ENCODE measurements around the gene WDR27. TPM values are rescaled to one million over a fixed set of nuclear protein-coding genes. Genes with fewer than 3 reads are reported as not detected.
"Not testable (repeated sequence)": the region's sequence is repeated elsewhere in the genome, so short reads cannot be mapped to it uniquely, and the experiment has no call there.

WDR27 gene
- total RNA-seq, 1 donor from 2014 or later: 59.0 TPM

DNA sequence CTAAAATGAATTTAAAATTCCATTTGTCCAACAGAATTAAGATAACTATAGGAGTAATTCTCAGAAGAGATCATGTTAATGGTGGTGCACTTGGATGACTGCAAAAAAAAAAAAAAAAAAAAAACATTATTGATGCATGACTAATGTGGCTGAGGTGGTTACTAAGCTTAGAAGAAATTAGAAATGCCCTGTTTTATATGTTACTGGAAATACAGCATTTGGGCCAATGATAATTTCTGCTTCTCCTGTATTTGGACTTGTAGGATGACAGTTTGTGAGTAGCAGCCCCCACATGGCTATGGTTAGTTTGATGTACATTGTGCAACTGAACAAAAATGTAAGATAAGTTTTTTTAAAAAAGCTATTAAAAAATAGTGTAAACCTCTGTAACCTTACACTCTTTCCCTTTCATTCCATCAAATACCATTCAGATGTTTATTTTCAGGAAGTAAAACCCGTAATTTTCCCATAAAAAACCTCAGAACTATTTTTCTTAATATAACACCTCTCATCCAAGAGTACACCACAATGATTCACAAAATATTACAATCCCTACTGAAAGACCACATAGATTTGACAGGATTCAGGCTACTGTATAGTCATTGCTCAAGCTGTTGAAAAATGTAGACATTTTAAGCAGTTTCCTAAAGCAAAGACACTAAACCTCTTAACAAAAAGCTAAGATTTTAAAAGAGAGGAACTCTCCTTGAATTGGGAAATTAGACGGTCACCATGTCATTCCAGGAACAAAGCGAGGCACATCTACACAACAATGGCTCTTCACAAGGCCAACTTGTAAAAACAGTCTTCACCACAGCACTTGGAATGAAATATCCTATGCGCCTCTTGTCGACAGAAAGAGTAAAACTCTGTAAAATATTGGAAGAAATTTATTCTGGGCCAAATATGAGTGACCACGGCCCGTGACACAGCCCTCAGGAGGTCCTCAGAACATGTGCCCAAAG is 83.0 kb downstream of the WDR27 start:
- peaks cover 2% of the 10 kb centered on the region for H3K27me3 Mint-ChIP-seq (ENCODE audit: unreplicated experiment)
- H3K4me1 Mint-ChIP-seq (ENCODE audit: unreplicated experiment): peaks cover 20% of the 10 kb centered on the region

DNA sequence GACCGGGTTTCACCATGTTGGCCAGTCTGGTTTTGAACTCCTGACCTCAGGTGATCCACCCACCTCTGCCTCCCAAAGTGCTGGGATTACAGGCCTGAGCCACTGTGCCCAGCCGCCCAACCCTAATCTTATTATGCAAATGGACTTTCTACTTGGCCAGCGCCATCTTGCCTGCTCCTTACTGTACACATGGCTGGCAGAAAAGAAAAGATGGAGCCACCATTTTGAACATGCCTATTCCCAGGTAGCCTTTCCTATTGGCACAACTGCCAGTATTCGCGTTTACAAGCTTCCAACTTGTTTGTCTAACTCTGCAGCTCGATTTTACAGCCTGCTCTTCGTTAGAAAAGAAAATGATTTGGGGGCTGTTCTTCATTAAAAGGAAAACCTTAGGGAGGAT is 84.3 kb downstream of the WDR27 start:
- H3K9me3 Mint-ChIP-seq (ENCODE audit: unreplicated experiment): no peaks in the 10 kb centered on the region
- peaks cover 1% of the 10 kb centered on the region for H3K27me3 Mint-ChIP-seq (ENCODE audit: unreplicated experiment)
- no peak overlapping the region for H3K27ac Mint-ChIP-seq (ENCODE audit: unreplicated experiment)

More for the DNA sequence above, 83.0 kb downstream of the WDR27 start:
- Mint-ChIP-seq H3K27ac (ENCODE audit: unreplicated experiment) (peak overlapping the region; percentile 77), H3K9me3 (ENCODE audit: unreplicated experiment) (no peaks in the 10 kb centered on the region), H3K4me3 (ENCODE audit: unreplicated experiment) (no peak overlapping the region), H3K36me3 (ENCODE audit: low read depth, unreplicated experiment) (peaks cover 4% of the 10 kb centered on the region)
- DNase-seq (ENCODE audit: low spot score): no peak
- TF ChIP-seq, protein P1, sequence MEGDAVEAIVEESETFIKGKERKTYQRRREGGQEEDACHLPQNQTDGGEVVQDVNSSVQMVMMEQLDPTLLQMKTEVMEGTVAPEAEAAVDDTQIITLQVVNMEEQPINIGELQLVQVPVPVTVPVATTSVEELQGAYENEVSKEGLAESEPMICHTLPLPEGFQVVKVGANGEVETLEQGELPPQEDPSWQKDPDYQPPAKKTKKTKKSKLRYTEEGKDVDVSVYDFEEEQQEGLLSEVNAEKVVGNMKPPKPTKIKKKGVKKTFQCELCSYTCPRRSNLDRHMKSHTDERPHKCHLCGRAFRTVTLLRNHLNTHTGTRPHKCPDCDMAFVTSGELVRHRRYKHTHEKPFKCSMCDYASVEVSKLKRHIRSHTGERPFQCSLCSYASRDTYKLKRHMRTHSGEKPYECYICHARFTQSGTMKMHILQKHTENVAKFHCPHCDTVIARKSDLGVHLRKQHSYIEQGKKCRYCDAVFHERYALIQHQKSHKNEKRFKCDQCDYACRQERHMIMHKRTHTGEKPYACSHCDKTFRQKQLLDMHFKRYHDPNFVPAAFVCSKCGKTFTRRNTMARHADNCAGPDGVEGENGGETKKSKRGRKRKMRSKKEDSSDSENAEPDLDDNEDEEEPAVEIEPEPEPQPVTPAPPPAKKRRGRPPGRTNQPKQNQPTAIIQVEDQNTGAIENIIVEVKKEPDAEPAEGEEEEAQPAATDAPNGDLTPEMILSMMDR (IDR thresholded peaks at IDR 0.05; ENCODE audit: unreplicated experiment): no peak

DNA sequence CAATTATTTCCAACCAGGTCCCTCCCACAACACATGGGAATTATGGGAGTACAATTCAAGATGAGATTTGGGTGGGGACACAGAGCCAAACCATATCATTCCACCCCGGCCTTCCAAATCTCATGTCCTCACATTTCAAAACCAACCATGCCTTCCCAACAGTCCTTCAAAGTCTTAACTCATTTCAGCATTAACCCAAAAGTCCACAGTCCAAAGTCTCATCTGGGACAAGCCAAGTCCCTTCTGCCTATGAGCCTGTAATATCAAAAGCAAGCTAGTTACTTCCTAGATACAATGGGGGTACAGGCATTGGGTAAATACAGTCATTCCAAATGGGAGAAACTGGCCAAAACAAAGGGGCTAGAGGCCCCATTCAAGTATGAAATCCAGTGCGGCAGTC is 93.2 kb downstream of the WDR27 start:
- not testable (repeated sequence) for DNase-seq (ENCODE audit: low spot score); H3K4me1 Mint-ChIP-seq (ENCODE audit: unreplicated experiment); H3K36me3 Mint-ChIP-seq (ENCODE audit: low read depth, unreplicated experiment); H3K27ac Mint-ChIP-seq (ENCODE audit: unreplicated experiment); H3K9me3 Mint-ChIP-seq (ENCODE audit: unreplicated experiment); H3K27me3 Mint-ChIP-seq (ENCODE audit: unreplicated experiment); H3K4me3 Mint-ChIP-seq (ENCODE audit: unreplicated experiment)

More for the DNA sequence above, 84.3 kb downstream of the WDR27 start:
- Mint-ChIP-seq H3K4me1 (ENCODE audit: unreplicated experiment) (peaks cover 20% of the 10 kb centered on the region), H3K4me3 (ENCODE audit: unreplicated experiment) (no peak overlapping the region), H3K36me3 (ENCODE audit: low read depth, unreplicated experiment) (no peaks in the 10 kb centered on the region)
- TF ChIP-seq, protein P1 (IDR thresholded peaks at IDR 0.05; ENCODE audit: unreplicated experiment): no peak
- DNase-seq (ENCODE audit: low spot score): no peak

DNA sequence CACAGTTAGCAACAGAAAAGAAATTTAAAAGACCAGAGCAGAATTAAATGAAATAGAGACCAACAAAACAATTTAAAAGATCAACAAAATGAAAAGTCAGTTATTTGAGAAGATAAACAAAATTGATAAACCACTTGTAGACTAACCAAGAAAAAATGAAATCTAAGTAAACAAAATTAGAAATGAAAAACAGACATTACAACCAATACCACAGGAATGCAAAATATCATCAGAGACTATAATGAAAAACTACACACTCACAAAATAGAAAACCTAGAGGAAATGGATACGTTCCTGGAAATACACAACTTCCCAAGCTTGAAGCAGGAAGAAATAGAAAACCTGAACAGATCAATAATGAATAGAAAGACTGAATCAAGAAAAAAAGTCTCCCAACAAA is 97.8 kb downstream of the WDR27 start:
- H3K27ac Mint-ChIP-seq (ENCODE audit: unreplicated experiment): no peak overlapping the region
- H3K4me3 Mint-ChIP-seq (ENCODE audit: unreplicated experiment): no peak overlapping the region
- H3K9me3 Mint-ChIP-seq (ENCODE audit: unreplicated experiment): no peaks in the 10 kb centered on the region
- no peak for DNase-seq (ENCODE audit: low spot score)
- peaks cover 1% of the 10 kb centered on the region for H3K4me1 Mint-ChIP-seq (ENCODE audit: unreplicated experiment)
- H3K27me3 Mint-ChIP-seq (ENCODE audit: unreplicated experiment): peaks cover 1% of the 10 kb centered on the region
- TF ChIP-seq, protein P1 (IDR thresholded peaks at IDR 0.05; ENCODE audit: unreplicated experiment): no peak
- H3K36me3 Mint-ChIP-seq (ENCODE audit: low read depth, unreplicated experiment): peaks cover 24% of the 10 kb centered on the region

DNA sequence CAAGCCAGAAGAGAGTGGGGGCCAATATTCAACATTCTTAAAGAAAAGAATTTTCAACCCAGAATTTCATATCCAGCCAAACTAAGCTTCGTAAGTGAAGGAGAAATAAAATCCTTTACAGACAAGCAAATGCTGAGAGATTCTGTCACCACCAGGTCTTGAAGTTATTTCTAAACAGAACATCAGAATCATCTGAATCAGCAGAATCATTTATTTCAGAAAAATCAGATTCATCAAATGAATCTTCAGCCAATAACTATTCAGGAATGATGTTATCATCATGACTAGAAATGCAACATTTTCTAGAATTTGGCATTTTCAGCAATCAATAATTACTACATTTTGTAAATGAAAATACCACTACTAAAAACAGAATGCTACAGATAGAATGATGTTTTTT is 100.7 kb downstream of the WDR27 start:
- H3K9me3 Mint-ChIP-seq (ENCODE audit: unreplicated experiment); H3K27ac Mint-ChIP-seq (ENCODE audit: unreplicated experiment); H3K4me1 Mint-ChIP-seq (ENCODE audit: unreplicated experiment); H3K27me3 Mint-ChIP-seq (ENCODE audit: unreplicated experiment); DNase-seq (ENCODE audit: low spot score); H3K4me3 Mint-ChIP-seq (ENCODE audit: unreplicated experiment): not testable (repeated sequence)
- peaks cover 26% of the 10 kb centered on the region for H3K36me3 Mint-ChIP-seq (ENCODE audit: low read depth, unreplicated experiment)

DNA sequence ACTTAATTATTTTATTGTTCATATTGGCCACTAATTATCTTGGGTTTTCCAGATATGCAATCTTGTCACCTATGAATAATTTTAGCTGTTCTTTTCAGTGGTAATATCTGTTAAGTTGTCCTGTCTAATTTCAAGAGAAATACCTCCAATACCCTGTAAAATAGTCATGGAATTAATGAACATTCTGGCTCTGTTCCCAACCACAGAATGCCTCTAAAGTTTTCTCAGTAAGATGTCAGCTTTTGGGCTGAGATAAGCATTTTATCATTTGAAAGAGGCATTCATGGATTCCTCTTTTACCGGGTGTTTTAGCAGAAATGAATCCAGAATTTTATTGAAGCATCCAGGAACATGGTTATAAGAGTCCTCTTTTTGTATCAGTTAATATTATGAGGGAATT is 109.3 kb downstream of the WDR27 start:
- no peak for DNase-seq (ENCODE audit: low spot score)
- no peaks in the 10 kb centered on the region for H3K9me3 Mint-ChIP-seq (ENCODE audit: unreplicated experiment)
- no peaks in the 10 kb centered on the region for H3K27me3 Mint-ChIP-seq (ENCODE audit: unreplicated experiment)
- peaks cover 5% of the 10 kb centered on the region for H3K36me3 Mint-ChIP-seq (ENCODE audit: low read depth, unreplicated experiment)
- TF ChIP-seq, protein P1 (IDR thresholded peaks at IDR 0.05; ENCODE audit: unreplicated experiment): no peak
- no peak overlapping the region for H3K4me3 Mint-ChIP-seq (ENCODE audit: unreplicated experiment)
- peaks cover 8% of the 10 kb centered on the region for H3K4me1 Mint-ChIP-seq (ENCODE audit: unreplicated experiment)
- no peak overlapping the region for H3K27ac Mint-ChIP-seq (ENCODE audit: unreplicated experiment)
